Endodermal cell (in vitro differentiated cells): ENCODE data around the gene CPT2. TPM values are rescaled to one million over a fixed set of nuclear protein-coding genes. Genes with fewer than 3 reads are reported as not detected.

Experiments used
- DNase-seq: peaks from one replicate; pipeline ENCODE4 v3.0.0-alpha.2; 2017
- H3K27ac ChIP-seq: 2 replicates; pipeline ENCODE4 v1.5.1; 2013; ENCODE audit warnings: mild to moderate bottlenecking, low read depth, low read length, moderate library complexity
- H3K27me3 ChIP-seq: 2 replicates; pipeline ENCODE4 v1.6.1; 2013; ENCODE audit warnings: mild to moderate bottlenecking, low read length, moderate library complexity; ENCODE audit not compliant: insufficient read depth, control insufficient read depth, poor library complexity, severe bottlenecking
- H3K36me3 ChIP-seq: 2 replicates; pipeline ENCODE4 v1.7.0; 2013; ENCODE audit warnings: mild to moderate bottlenecking, low read length, moderate library complexity; ENCODE audit not compliant: control insufficient read depth, insufficient read depth
- H3K4me1 ChIP-seq: one replicate; pipeline ENCODE4 v1.7.0; 2013; ENCODE audit warnings: low read length; ENCODE audit not compliant: control insufficient read depth, insufficient read depth
- H3K4me3 ChIP-seq: 2 replicates; pipeline ENCODE4 v1.5.1; 2013; ENCODE audit warnings: mild to moderate bottlenecking, low read length, moderate library complexity
- H3K9ac ChIP-seq: 2 replicates; pipeline ENCODE4 v1.6.1; 2013; ENCODE audit warnings: mild to moderate bottlenecking, low read length, moderate library complexity; ENCODE audit not compliant: poor library complexity, severe bottlenecking; ENCODE audit errors: extremely low read depth
- H3K9me3 ChIP-seq: 2 replicates; pipeline ENCODE4 v1.6.1; 2013; ENCODE audit warnings: mild to moderate bottlenecking, low read length, moderate library complexity; ENCODE audit not compliant: control insufficient read depth
- H3K27ac Mint-ChIP-seq: 2 replicates; pipeline ENCODE4 v1.8.0; 2020; ENCODE audit warnings: mixed read lengths
- H3K27me3 Mint-ChIP-seq: 2 replicates; pipeline ENCODE4 v1.8.0; 2021; ENCODE audit warnings: mild to moderate bottlenecking, mixed read lengths; ENCODE audit not compliant: insufficient read depth
- H3K36me3 Mint-ChIP-seq: 2 replicates; pipeline ENCODE4 v1.8.0; 2020; ENCODE audit warnings: low read depth, mixed read lengths
- H3K4me1 Mint-ChIP-seq: 2 replicates; pipeline ENCODE4 v1.8.0; 2020; ENCODE audit warnings: mixed read lengths
- H3K4me3 Mint-ChIP-seq: 2 replicates; pipeline ENCODE4 v1.8.0; 2020; ENCODE audit warnings: mild to moderate bottlenecking, moderate library complexity, mixed read lengths
- H3K9me3 Mint-ChIP-seq: 2 replicates; pipeline ENCODE4 v1.8.0; 2020; ENCODE audit warnings: mild to moderate bottlenecking, mixed read lengths
- WGBS, 2 experiments: methylation state at CpG; one replicate each; pipeline versions ENCODE4 v1.1.5 to v1.1.7; 2013; ENCODE audit warnings: missing lambda C conversion rate in 2 of 2, mixed read lengths in 1 of 2; ENCODE audit not compliant: insufficient coverage in 1 of 2, insufficient read length in 1 of 2; 5-methylcytosine and 5-hydroxymethylcytosine counted together
- total RNA-seq, 2 donors: library from RNA; stranded (reverse); fragmentation: NEBNext Ultra II Directional in 1 of 2; extraction: Animal tissue kit (Norgen Biotek cat#: 25700) in 1 of 2; gene quantifications; 2 replicates in 1 of 2; 3 replicates in 1 of 2; pipeline ENCODE4 v1.2.1, GENCODE V29; 2021
- TF ChIP-seq, protein P1 (sequence below): fragments of 200-600 bp; sonication (generic); conservative IDR thresholded peaks from 2 replicates; pipeline ENCODE4 v1.5.0; 2021; ENCODE audit warnings: antibody characterized with exemption, mild to moderate bottlenecking

The CPT2 gene
- total RNA-seq, 2 donors from 2014 or later, result 28.7 to 31.3 TPM

- Histone ChIP-seq H3K4me1 (peaks cover 12% of the 10 kb centered on the region), H3K27me3 (no peaks in the 10 kb centered on the region), H3K9me3 (no peaks in the 10 kb centered on the region), H3K9ac (no peak overlapping the region), H3K36me3 (no peaks in the 10 kb centered on the region), H3K27ac (no peak overlapping the region), H3K4me3 (no peak overlapping the region)
- H3K4me1 Mint-ChIP-seq, result peaks cover 29% of the 10 kb centered on the region
- TF ChIP-seq, protein P1, sequence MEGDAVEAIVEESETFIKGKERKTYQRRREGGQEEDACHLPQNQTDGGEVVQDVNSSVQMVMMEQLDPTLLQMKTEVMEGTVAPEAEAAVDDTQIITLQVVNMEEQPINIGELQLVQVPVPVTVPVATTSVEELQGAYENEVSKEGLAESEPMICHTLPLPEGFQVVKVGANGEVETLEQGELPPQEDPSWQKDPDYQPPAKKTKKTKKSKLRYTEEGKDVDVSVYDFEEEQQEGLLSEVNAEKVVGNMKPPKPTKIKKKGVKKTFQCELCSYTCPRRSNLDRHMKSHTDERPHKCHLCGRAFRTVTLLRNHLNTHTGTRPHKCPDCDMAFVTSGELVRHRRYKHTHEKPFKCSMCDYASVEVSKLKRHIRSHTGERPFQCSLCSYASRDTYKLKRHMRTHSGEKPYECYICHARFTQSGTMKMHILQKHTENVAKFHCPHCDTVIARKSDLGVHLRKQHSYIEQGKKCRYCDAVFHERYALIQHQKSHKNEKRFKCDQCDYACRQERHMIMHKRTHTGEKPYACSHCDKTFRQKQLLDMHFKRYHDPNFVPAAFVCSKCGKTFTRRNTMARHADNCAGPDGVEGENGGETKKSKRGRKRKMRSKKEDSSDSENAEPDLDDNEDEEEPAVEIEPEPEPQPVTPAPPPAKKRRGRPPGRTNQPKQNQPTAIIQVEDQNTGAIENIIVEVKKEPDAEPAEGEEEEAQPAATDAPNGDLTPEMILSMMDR, result no peak
- H3K9me3 Mint-ChIP-seq, result no peaks in the 10 kb centered on the region
- H3K27ac Mint-ChIP-seq, result no peak overlapping the region
- 73 to 98% methylated on average over 2 to 3 of the region's 3 CpGs for whole genome bisulfite sequencing, 2 experiments
- no peak for DNase-seq
- no peak overlapping the region for H3K4me3 Mint-ChIP-seq
- H3K27me3 Mint-ChIP-seq, result no peaks in the 10 kb centered on the region
- H3K36me3 Mint-ChIP-seq, result no peaks in the 10 kb centered on the region
These were observed 10.1 kb upstream of the CPT2 start for GRCh38 chr1:53186533-53186932.

DNA sequence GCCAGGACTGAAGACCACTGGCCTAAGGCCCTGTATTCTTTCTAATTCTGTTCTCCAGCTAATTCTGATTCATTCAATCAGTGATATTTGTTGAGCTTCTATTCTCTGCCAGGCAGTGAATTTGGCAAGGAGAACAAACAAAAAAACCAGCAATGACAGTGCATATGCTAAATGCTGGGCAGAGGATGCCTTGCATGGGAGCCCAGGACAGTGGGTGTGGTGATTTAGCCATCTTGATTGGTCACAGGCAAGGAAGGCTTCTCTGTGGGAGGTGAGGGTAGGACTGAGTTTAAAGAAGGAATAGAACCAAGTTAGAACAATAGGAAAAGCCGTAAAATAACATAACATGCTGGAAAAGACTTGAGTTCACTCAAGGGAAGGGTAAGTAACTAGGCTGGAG lies 9.2 kb upstream of the CPT2 start:
- TF ChIP-seq, protein P1, result no peak
- no peak overlapping the region for H3K27ac ChIP-seq
- 78% methylated on average over 1 of the region's 1 CpG for WGBS, 2 experiments

GRCh38 chr1:53188099-53188498 lies 8.5 kb upstream of the CPT2 start:
- no peaks in the 10 kb centered on the region for H3K9me3 ChIP-seq
- DNase-seq, result no peak
- Mint-ChIP-seq H3K36me3 (no peaks in the 10 kb centered on the region), H3K9me3 (no peaks in the 10 kb centered on the region), H3K4me3 (no peak overlapping the region), H3K27me3 (no peaks in the 10 kb centered on the region), H3K4me1 (peaks cover 29% of the 10 kb centered on the region), H3K27ac (no peak overlapping the region)
- no peak overlapping the region for H3K9ac ChIP-seq
- H3K27ac ChIP-seq, result no peak overlapping the region
- TF ChIP-seq, protein P1, result no peak
- H3K4me1 ChIP-seq, result peaks cover 7% of the 10 kb centered on the region
- 99 to 100% methylated on average over 3 to 4 of the region's 4 CpGs for WGBS, 2 experiments
- H3K36me3 ChIP-seq, result no peaks in the 10 kb centered on the region
- no peaks in the 10 kb centered on the region for H3K27me3 ChIP-seq
- H3K4me3 ChIP-seq, result no peak overlapping the region

More for the DNA sequence above, 9.2 kb upstream of the CPT2 start:
- no peaks in the 10 kb centered on the region for H3K36me3 Mint-ChIP-seq
- H3K4me3 Mint-ChIP-seq, result no peak overlapping the region
- H3K4me1 Mint-ChIP-seq, result peaks cover 29% of the 10 kb centered on the region
- DNase-seq, result no peak
- no peaks in the 10 kb centered on the region for H3K9me3 Mint-ChIP-seq
- no peak overlapping the region for H3K27ac Mint-ChIP-seq
- H3K27me3 ChIP-seq, result no peaks in the 10 kb centered on the region
- no peak overlapping the region for H3K9ac ChIP-seq
- no peaks in the 10 kb centered on the region for H3K36me3 ChIP-seq
- H3K27me3 Mint-ChIP-seq, result no peaks in the 10 kb centered on the region
- no peak overlapping the region for H3K4me3 ChIP-seq
- H3K4me1 ChIP-seq, result peaks cover 12% of the 10 kb centered on the region
- no peaks in the 10 kb centered on the region for H3K9me3 ChIP-seq
